IMR-90 (cell line): ENCODE measurements around the gene RHBDL1. TPM values are rescaled to one million over a fixed set of nuclear protein-coding genes. Genes with fewer than 3 reads are reported as not detected.

Experiments used
- ATAC-seq: fragments of 200-7000 bp; cut with Tn5 transposase; 2 replicates; pipeline ENCODE4 v1.9.1; 2020; ENCODE audit warnings: low read depth, mild to moderate bottlenecking, moderate library complexity
- BruUV-seq: library from RNA; stranded (reverse); fragments of 400-500 nt; replicated peaks from 2 replicates; lab custom pipeline; 2021; lab: Mats Ljungman, UMichigan
- CTCF ChIA-PET: fragments of 300-600 bp; formaldehyde crosslinking; extraction: SDS; loops from one replicate; lab custom pipeline; 2021; ENCODE audit warnings: antibody characterized with exemption; lab: Yijun Ruan, JAX
- POLR2A ChIA-PET: fragments of 300-600 bp; sonication (Branson Sonifier 250); formaldehyde crosslinking; loops from one replicate; lab custom pipeline; 2022; ENCODE audit warnings: antibody characterized with exemption; ENCODE audit not compliant: unreplicated experiment; lab: Charles Lee
- DNase-seq: peaks from one replicate; pipeline ENCODE4 v3.0.0; 2013
- H2AFZ ChIP-seq: replicated peaks from 2 replicates; pipeline ENCODE3; 2013; ENCODE audit warnings: low read length, mild to moderate bottlenecking; ENCODE audit not compliant: poor library complexity
- H2AK5ac ChIP-seq: 2 replicates; pipeline ENCODE4 v1.6.1; 2013; ENCODE audit warnings: low read depth, low read length, inconsistent platforms
- H2AK9ac ChIP-seq: replicated peaks from 2 replicates; pipeline ENCODE3; 2013; ENCODE audit warnings: mild to moderate bottlenecking, low read depth, low read length, moderate library complexity; ENCODE audit not compliant: poor library complexity
- H2BK120ac ChIP-seq: 2 replicates; pipeline ENCODE4 v1.6.1; 2013; ENCODE audit warnings: low read depth, low read length, inconsistent platforms
- H2BK15ac ChIP-seq: 3 replicates; pipeline ENCODE4 v1.6.1; 2013; ENCODE audit warnings: low read depth, low read length, inconsistent platforms
- H2BK20ac ChIP-seq: 2 replicates; pipeline ENCODE4 v1.6.1; 2013; ENCODE audit warnings: low read depth, mild to moderate bottlenecking, inconsistent platforms, low read length, moderate library complexity
- H2BK5ac ChIP-seq: 2 replicates; pipeline ENCODE4 v1.6.1; 2013; ENCODE audit warnings: mild to moderate bottlenecking, low read depth, low read length, inconsistent platforms; ENCODE audit not compliant: poor library complexity, severe bottlenecking
- H3K14ac ChIP-seq: replicated peaks from 2 replicates; pipeline ENCODE4 v1.6.1; 2013; ENCODE audit warnings: low read depth, low read length, inconsistent platforms
- H3K18ac ChIP-seq: 2 replicates; pipeline ENCODE4 v1.6.1; 2013; ENCODE audit warnings: low read depth, low read length, control low read depth
- H3K23ac ChIP-seq: 2 replicates; pipeline ENCODE4 v1.6.1; 2013; ENCODE audit warnings: low read depth, low read length, inconsistent platforms
- H3K27ac ChIP-seq: 2 replicates; pipeline ENCODE4 v1.5.1; 2013; ENCODE audit warnings: mild to moderate bottlenecking, control low read depth, low read length; ENCODE audit not compliant: insufficient read depth
- H3K27me3 ChIP-seq: 2 replicates; pipeline ENCODE4 v1.6.1; 2013; ENCODE audit warnings: low read length; ENCODE audit not compliant: control insufficient read depth, insufficient read depth
- H3K36me3 ChIP-seq: 2 replicates; pipeline ENCODE4 v1.6.1; 2013; ENCODE audit warnings: low read length, mixed read lengths; ENCODE audit not compliant: control insufficient read depth, insufficient read depth
- H3K4ac ChIP-seq: 2 replicates; pipeline ENCODE4 v1.6.1; 2013; ENCODE audit warnings: low read depth, low read length, inconsistent platforms
- H3K4me1 ChIP-seq: 2 replicates; pipeline ENCODE4 v1.6.1; 2013; ENCODE audit warnings: low read length, mixed read lengths; ENCODE audit not compliant: control insufficient read depth, insufficient read depth
- H3K4me2 ChIP-seq: 2 replicates; pipeline ENCODE4 v1.6.1; 2013; ENCODE audit warnings: low read depth, mild to moderate bottlenecking, control low read depth, low read length, moderate library complexity
- H3K4me3 ChIP-seq: 2 replicates; pipeline ENCODE4 v1.5.1; 2013; ENCODE audit warnings: low read depth, mild to moderate bottlenecking, control low read depth, low read length, moderate library complexity; ENCODE audit not compliant: insufficient read depth
- H3K56ac ChIP-seq: 2 replicates; pipeline ENCODE4 v1.6.1; 2013; ENCODE audit warnings: low read length, inconsistent platforms; ENCODE audit not compliant: insufficient read depth; ENCODE audit errors: extremely low read depth
- H3K79me1 ChIP-seq, 2 experiments: 2 replicates each; pipeline ENCODE4 v1.6.1; 2013; ENCODE audit warnings: low read length in 2 of 2, inconsistent platforms in 1 of 2, low read depth in 1 of 2
- H3K9ac ChIP-seq: 2 replicates; pipeline ENCODE4 v1.6.1; 2013; ENCODE audit warnings: low read depth, low read length, control low read depth
- H3K9me1 ChIP-seq: 2 replicates; pipeline ENCODE4 v1.6.1; 2013; ENCODE audit warnings: low read length, inconsistent platforms; ENCODE audit not compliant: insufficient read depth
- H3K9me3 ChIP-seq: 2 replicates; pipeline ENCODE4 v1.6.1; 2013; ENCODE audit warnings: low read length; ENCODE audit not compliant: control insufficient read depth, insufficient read depth
- H4K20me1 ChIP-seq: 2 replicates; pipeline ENCODE4 v1.6.1; 2013; ENCODE audit warnings: low read length, inconsistent platforms; ENCODE audit not compliant: insufficient read depth
- H4K5ac ChIP-seq: 2 replicates; pipeline ENCODE4 v1.6.1; 2013; ENCODE audit warnings: mild to moderate bottlenecking, low read depth, low read length, control low read depth
- H4K8ac ChIP-seq, 2 experiments: 2 replicates each; pipeline ENCODE4 v1.6.1; 2013; ENCODE audit warnings: low read depth in 2 of 2, low read length in 2 of 2, control low read depth in 1 of 2, inconsistent platforms in 1 of 2
- H4K91ac ChIP-seq: 2 replicates; pipeline ENCODE4 v1.6.1; 2013; ENCODE audit warnings: low read depth, low read length, inconsistent platforms; ENCODE audit not compliant: insufficient read depth
- BHLHE40 ChIP-seq: fragments of 150-350 bp; IDR thresholded peaks from 2 replicates; pipeline ENCODE4 v1.6.1; 2016; ENCODE audit warnings: mild to moderate bottlenecking, low read depth, low read length
- CEBPB ChIP-seq: IDR thresholded peaks from 2 replicates; pipeline ENCODE4 v1.6.1; 2012; ENCODE audit warnings: low read depth, low read length, improper control_type of control experiment
- CHD1 ChIP-seq: IDR thresholded peaks from 2 replicates; pipeline ENCODE4 v1.6.1; 2012; ENCODE audit warnings: low read depth, low read length, improper control_type of control experiment
- CTCF ChIP-seq: conservative IDR thresholded peaks from 2 replicates; pipeline ENCODE4 v1.5.1; 2012; ENCODE audit warnings: mild to moderate bottlenecking, low read depth, low read length, improper control_type of control experiment
- ELK1 ChIP-seq: fragments of 150-350 bp; IDR thresholded peaks from 2 replicates; pipeline ENCODE4 v1.6.1; 2016; ENCODE audit warnings: low read depth, mild to moderate bottlenecking, low read length, moderate library complexity, borderline replicate concordance
- FOS ChIP-seq: fragments of 150-350 bp; IDR thresholded peaks from 2 replicates; pipeline ENCODE4 v1.6.1; 2016; ENCODE audit warnings: low read depth, low read length
- MAFK ChIP-seq: IDR thresholded peaks from 2 replicates; pipeline ENCODE4 v1.6.1; 2012; ENCODE audit warnings: low read depth, low read length, improper control_type of control experiment
- MAZ ChIP-seq: IDR thresholded peaks from 2 replicates; pipeline ENCODE4 v1.6.1; 2012; ENCODE audit warnings: low read depth, mild to moderate bottlenecking, low read length, improper control_type of control experiment, moderate library complexity, borderline replicate concordance
- MXI1 ChIP-seq: IDR thresholded peaks from 2 replicates; pipeline ENCODE4 v1.6.1; 2012; ENCODE audit warnings: low read depth, mild to moderate bottlenecking, low read length, moderate library complexity, borderline replicate concordance
- NFE2L2 ChIP-seq: fragments of 150-350 bp; IDR thresholded peaks from 2 replicates; pipeline ENCODE4 v1.6.1; 2016; ENCODE audit warnings: low read depth, mild to moderate bottlenecking, low read length
- POLR2A ChIP-seq: IDR thresholded peaks from 2 replicates; pipeline ENCODE4 v1.6.1; 2012; ENCODE audit warnings: mild to moderate bottlenecking, low read depth, low read length
- RAD21 ChIP-seq: IDR thresholded peaks from 2 replicates; pipeline ENCODE4 v1.6.1; 2012; ENCODE audit warnings: low read length, improper control_type of control experiment
- RCOR1 ChIP-seq: IDR thresholded peaks from 2 replicates; pipeline ENCODE4 v1.6.1; 2012; ENCODE audit warnings: mild to moderate bottlenecking, low read length, improper control_type of control experiment; ENCODE audit not compliant: insufficient replicate concordance
- RFX5 ChIP-seq: IDR thresholded peaks from 2 replicates; pipeline ENCODE4 v1.8.0; 2012; ENCODE audit warnings: low read depth, mild to moderate bottlenecking, low read length, moderate library complexity
- SMC3 ChIP-seq: fragments of 150-350 bp; IDR thresholded peaks from 2 replicates; pipeline ENCODE4 v1.6.1; 2016; ENCODE audit warnings: low read depth, mild to moderate bottlenecking, antibody characterized with exemption, low read length, moderate library complexity
- WGBS, 2 experiments: methylation state at CpG; one replicate each; pipeline versions ENCODE4 v1.1.5 to v1.1.7; 2013; ENCODE audit warnings: missing lambda C conversion rate in 2 of 2; ENCODE audit not compliant: insufficient read length in 1 of 2; ENCODE audit errors: extremely low coverage in 2 of 2; 5-methylcytosine and 5-hydroxymethylcytosine counted together
- dilution Hi-C: fragments of 300-500 bp; cut with HindIII; formaldehyde crosslinking; loops from one replicate; pipeline ENCODE4 v1.14.3; 2018; ENCODE audit warnings: low sequenced_read_pairs; ENCODE audit not compliant: unreplicated experiment
- in situ Hi-C: fragments of 300-500 bp; cut with MboI; formaldehyde crosslinking; loops from 3 replicates; pipeline ENCODE4 v1.14.3; 2019; ENCODE audit warnings: low sequenced_read_pairs, inconsistent platforms, mixed read lengths
- intact Hi-C: fragments of 100-400 bp; cut with micrococcal nuclease; formaldehyde crosslinking; loops from 2 replicates; pipeline ENCODE4 v1.10.0; 2022
- polyA plus RNA-seq, 3 experiments: library from polyadenylated mRNA; depleted of rRNA; stranded (reverse); fragments of >200 nt; gene quantifications; 2 replicates each; pipeline ENCODE4 v1.2.3, GENCODE V29; 2012; ENCODE audit warnings: low replicate concordance in 1 of 3
- total RNA-seq: library from RNA; depleted of rRNA; stranded (reverse); fragments of >200 nt; gene quantifications from 2 replicates; pipeline ENCODE4 v1.2.3, GENCODE V29; 2012

RHBDL1 gene
- total and polyA plus RNA-seq, 2 of the 4 experiments (the other 2 are of a cell fraction): 0.72 to 4.1 TPM

DNA sequence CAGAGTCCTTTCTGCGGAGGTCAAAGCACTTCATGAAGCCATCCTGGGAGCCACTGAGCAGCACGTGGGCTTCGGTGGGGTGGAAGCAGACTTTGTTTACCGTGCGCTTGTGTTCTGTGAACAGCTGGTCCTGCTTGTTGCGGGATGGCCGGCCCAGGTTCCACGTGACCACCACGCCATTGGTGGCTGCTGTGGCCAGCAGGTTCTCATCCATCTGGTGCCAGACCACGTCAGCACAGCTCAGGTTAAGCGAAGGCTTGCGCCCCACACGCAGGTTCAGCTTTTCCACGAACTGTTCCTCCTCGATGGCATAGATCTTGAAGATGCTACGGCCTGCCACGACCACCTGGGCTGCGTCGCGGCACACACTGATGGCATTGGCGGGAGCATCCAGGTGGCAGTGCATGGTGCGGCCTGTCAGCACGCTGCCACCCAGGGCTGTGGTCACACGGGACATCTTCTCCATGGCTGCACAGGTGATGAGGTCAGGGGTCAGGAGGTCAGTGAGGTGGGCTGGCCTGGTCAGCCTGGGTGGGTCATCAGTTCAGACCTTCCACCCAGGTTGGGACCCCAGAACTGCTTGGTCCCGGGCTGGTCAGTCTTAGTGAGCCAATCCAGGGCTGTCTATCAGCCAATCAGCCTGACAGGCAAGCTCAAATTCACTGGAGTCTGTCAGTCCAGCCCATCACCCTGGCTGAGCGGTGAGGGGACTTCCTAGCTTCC lies 13.9 kb downstream of the RHBDL1 start:
- ChIA-PET CTCF (no interaction called here), POLR2A (no interaction called here)
- no peak for TF ChIP-seq MAZ
- TF ChIP-seq RCOR1: no peak
- TF ChIP-seq CHD1: no peak
- no peak for TF ChIP-seq MAFK
- TF ChIP-seq CEBPB: no peak
- TF ChIP-seq NFE2L2: no peak
- TF ChIP-seq BHLHE40: no peak
- TF ChIP-seq CTCF: no peak
- no peak for TF ChIP-seq POLR2A
- TF ChIP-seq ELK1: no peak
- TF ChIP-seq FOS: no peak
- no peak for TF ChIP-seq RAD21
- no peak for TF ChIP-seq MXI1
- no peak for TF ChIP-seq SMC3
- TF ChIP-seq RFX5: no peak

More for the DNA sequence above, 13.9 kb downstream of the RHBDL1 start:
- no peak overlapping the region for H4K91ac ChIP-seq
- WGBS, 2 experiments: 88% methylated on average over 18 of the region's 26 CpGs; no CpG with 5 or more reads in 1 of the 2 experiments
- H4K5ac ChIP-seq: peak overlapping the region; percentile 73
- H2AK5ac ChIP-seq: peak overlapping the region; percentile 62
- no peaks in the 10 kb centered on the region; the same call in 1 of the 2 replicates for H4K20me1 ChIP-seq
- H3K14ac ChIP-seq: 0 out of 2 replicates have a peak overlapping the region, but pooled peaks have one; percentile 16
- peak overlapping the region; percentile 86 for H3K27ac ChIP-seq
- in situ Hi-C loops (no loop called here), intact Hi-C loops (no loop called here), dilution Hi-C loops (no loop called here)
- H3K4ac ChIP-seq: peak overlapping the region; percentile 48
- H3K4me1 ChIP-seq: peaks cover 12% of the 10 kb centered on the region
- BruUV-seq: no TSS peak
- peak overlapping the region; percentile 84 for H3K9ac ChIP-seq
- peaks cover 22% of the 10 kb centered on the region for H3K36me3 ChIP-seq
- no peak overlapping the region; the same call in 1 of the 2 replicates for H3K56ac ChIP-seq
- no peak overlapping the region for H2BK15ac ChIP-seq
- H2AFZ ChIP-seq: peak overlapping the region; percentile 96
- no peak overlapping the region for H2BK5ac ChIP-seq
- H2BK120ac ChIP-seq: no peak overlapping the region
- no peak overlapping the region for H3K18ac ChIP-seq
- H4K8ac ChIP-seq: peak overlapping the region; percentile 68 to 84
- no peak overlapping the region for H2BK20ac ChIP-seq
- peak overlapping the region; percentile 97 for H3K4me2 ChIP-seq
- H3K4me3 ChIP-seq: peak overlapping the region; percentile 92
- H2AK9ac ChIP-seq: peak overlapping the region; percentile 48
- H3K23ac ChIP-seq: no peak overlapping the region
- DNase-seq (no peak), ATAC-seq (no peak; the same call in 1 of the 2 replicates)
- H3K27me3 ChIP-seq: peaks cover 22% of the 10 kb centered on the region
- H3K9me3 ChIP-seq: no peaks in the 10 kb centered on the region; the same call in 1 of the 2 replicates
- H3K9me1 ChIP-seq: peaks cover 7% of the 10 kb centered on the region
- H3K79me1 ChIP-seq: peaks cover 9 to 31% of the 10 kb centered on the region in 2 experiments; a peak in 3 of 4 replicates
